Measurements from ENCODE around the gene EHMT1. TPM values are rescaled to one million over a fixed set of nuclear protein-coding genes. Genes with fewer than 3 reads are reported as not detected.

EHMT1 gene
- polyA plus RNA-seq, 3 donors, result 10.1 to 46.5 (median 15.0) TPM

DNA sequence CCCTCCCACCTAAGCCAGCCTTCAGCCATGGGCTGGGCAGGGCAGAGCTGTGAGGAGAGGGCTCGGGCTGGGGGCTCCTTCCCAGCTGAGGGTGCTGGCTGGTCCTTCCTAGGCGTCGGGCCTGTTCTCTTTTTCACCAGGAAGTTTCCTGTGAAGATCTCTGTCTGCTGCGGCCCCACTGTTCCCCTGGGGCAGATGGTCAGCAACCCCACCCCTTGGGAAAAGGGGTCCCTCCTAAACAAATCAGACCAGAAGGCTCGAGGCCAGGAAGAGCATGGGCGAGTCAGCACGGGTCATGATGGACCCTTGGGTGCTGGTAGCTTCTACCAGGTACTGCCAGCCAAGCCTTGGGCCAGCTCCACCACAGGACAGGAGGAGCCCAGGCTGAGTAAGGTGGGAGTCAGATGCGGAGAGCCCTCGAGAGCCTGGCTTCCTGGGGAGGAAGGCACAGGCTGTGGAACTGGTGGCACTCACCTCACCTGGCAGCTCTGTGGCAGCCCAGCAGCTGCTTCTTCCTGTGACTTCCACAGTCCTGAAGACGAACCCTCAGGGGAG lies 262.2 kb downstream of the EHMT1 start:
- Histone ChIP-seq H4K20me1 (ENCODE audit: insufficient read depth, low read length) (no peaks in the 10 kb centered on the region), H3K4me2 (replicated peaks; ENCODE audit: extremely low read depth, low read length, poor library complexity, severe bottlenecking) (no peak overlapping the region), H2AFZ (ENCODE audit: insufficient read depth, low read depth, low read length, poor library complexity, severe bottlenecking) (no peak overlapping the region), H3K27me3 (ENCODE audit: control insufficient read depth in 2 of 2, insufficient read depth in 2 of 2, low read length in 2 of 2) (peaks cover 0 to 25% of the 10 kb centered on the region in 2 donors), H3K4me1 (ENCODE audit: control insufficient read depth in 1 of 2, insufficient read depth in 2 of 2, low read length in 2 of 2) (no peaks in the 10 kb centered on the region), H3K9me3 (replicated peaks in 1 of 2; ENCODE audit: control insufficient read depth in 1 of 2, insufficient read depth in 1 of 2, low read length in 2 of 2) (peaks cover 0 to 7% of the 10 kb centered on the region in 2 donors), H3K4me3 (replicated peaks in 1 of 3; ENCODE audit: low read depth in 2 of 3, low read length in 3 of 3) (no peak overlapping the region), H3K27ac (ENCODE audit: low read depth in 1 of 2, low read length in 2 of 2) (no peak overlapping the region), H3K79me2 (ENCODE audit: insufficient read depth, low read length) (no peaks in the 10 kb centered on the region), H3K36me3 (replicated peaks in 1 of 2; ENCODE audit: control insufficient read depth in 1 of 2, insufficient read depth in 2 of 2, low read length in 2 of 2) (no peaks in the 10 kb centered on the region), H3K9ac (ENCODE audit: insufficient read depth, low read length, poor library complexity, severe bottlenecking) (no peak overlapping the region)
- Mint-ChIP-seq H3K27ac (no peak overlapping the region), H3K4me3 (no peak overlapping the region), H3K27me3 (ENCODE audit: low read depth in 3 of 3) (peaks cover 19 to 30% (median 21%) of the 10 kb centered on the region in 3 donors), H3K9me3 (peaks cover 0 to 17% (median 3%) of the 10 kb centered on the region in 7 donors), H3K36me3 (no peaks in the 10 kb centered on the region), H3K4me1 (no peaks in the 10 kb centered on the region)
- intact Hi-C loops (cut with micrococcal nuclease), result no loop called here
- 76% methylated on average over 6 of the region's 10 CpGs for WGBS (ENCODE audit: insufficient coverage)
- no peak for TF ChIP-seq CTCF (IDR thresholded peaks at IDR 0.05)
- no peak for DNase-seq

GRCh38 chr9:137881591-137882505 lies 263.0 kb downstream of the EHMT1 start:
- Histone ChIP-seq H4K20me1 (ENCODE audit: insufficient read depth, low read length) (no peaks in the 10 kb centered on the region), H3K4me2 (replicated peaks; ENCODE audit: extremely low read depth, low read length, poor library complexity, severe bottlenecking) (no peak overlapping the region), H2AFZ (ENCODE audit: insufficient read depth, low read depth, low read length, poor library complexity, severe bottlenecking) (no peak overlapping the region), H3K36me3 (replicated peaks in 1 of 2; ENCODE audit: control insufficient read depth in 1 of 2, insufficient read depth in 2 of 2, low read length in 2 of 2) (no peaks in the 10 kb centered on the region), H3K27me3 (ENCODE audit: control insufficient read depth in 2 of 2, insufficient read depth in 2 of 2, low read length in 2 of 2) (peaks cover 0 to 17% of the 10 kb centered on the region in 2 donors), H3K79me2 (ENCODE audit: insufficient read depth, low read length) (no peaks in the 10 kb centered on the region), H3K9ac (ENCODE audit: insufficient read depth, low read length, poor library complexity, severe bottlenecking) (no peak overlapping the region), H3K27ac (ENCODE audit: low read depth in 1 of 2, low read length in 2 of 2) (no peak overlapping the region), H3K9me3 (replicated peaks in 1 of 2; ENCODE audit: control insufficient read depth in 1 of 2, insufficient read depth in 1 of 2, low read length in 2 of 2) (peaks cover 0 to 2% of the 10 kb centered on the region in 2 donors), H3K4me3 (replicated peaks in 1 of 3; ENCODE audit: low read depth in 2 of 3, low read length in 3 of 3) (no peak overlapping the region), H3K4me1 (ENCODE audit: control insufficient read depth in 1 of 2, insufficient read depth in 2 of 2, low read length in 2 of 2) (no peaks in the 10 kb centered on the region)
- DNase-seq, result no peak
- no peak for TF ChIP-seq CTCF (IDR thresholded peaks at IDR 0.05)
- intact Hi-C loops (cut with micrococcal nuclease), result no loop called here
- Mint-ChIP-seq H3K4me1 (no peaks in the 10 kb centered on the region), H3K4me3 (no peak overlapping the region), H3K27me3 (ENCODE audit: low read depth in 3 of 3) (peaks cover 14 to 22% (median 14%) of the 10 kb centered on the region in 3 donors), H3K36me3 (no peaks in the 10 kb centered on the region), H3K27ac (no peak overlapping the region), H3K9me3 (peaks cover 0 to 9% (median 0%) of the 10 kb centered on the region in 7 donors)
- 80% methylated on average over 18 of the region's 19 CpGs for WGBS (ENCODE audit: insufficient coverage)
